Kidney glomerular epithelial cell (primary cell): ENCODE measurements around the gene IFI44.

Experiments
- DNase-seq: peaks from one replicate; lab custom pipeline; 2025; lab: John Stamatoyannopoulos, UW

The IFI44 gene

GRCh38 chr1:78652019-78652560 lies 2.5 kb downstream of the IFI44 start:
- no peak for DNase-seq

DNA sequence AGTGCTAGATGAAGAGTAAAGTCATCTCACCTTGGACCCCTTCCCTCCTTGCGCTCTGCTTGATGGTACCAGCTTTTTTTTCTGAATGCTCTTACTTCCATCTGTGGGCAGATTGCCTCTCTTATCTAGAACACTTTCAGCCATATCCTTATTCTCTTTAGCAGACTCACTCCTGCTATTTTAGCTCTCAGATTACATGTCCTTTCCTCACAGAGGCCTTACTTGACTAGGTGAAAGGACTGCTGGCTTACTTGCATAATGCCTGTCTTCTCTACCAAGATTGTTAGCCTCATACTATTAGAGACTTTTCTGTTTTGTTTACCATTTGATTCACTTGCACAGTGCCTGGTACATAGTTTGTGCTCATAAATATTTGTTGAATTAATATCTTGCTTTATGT lies 9.3 kb downstream of the IFI44 start:
- DNase-seq = no peak

- DNase-seq = no peak
Observed at GRCh38 chr1:78663923-78664322, 14.3 kb downstream of the IFI44 start.

DNA sequence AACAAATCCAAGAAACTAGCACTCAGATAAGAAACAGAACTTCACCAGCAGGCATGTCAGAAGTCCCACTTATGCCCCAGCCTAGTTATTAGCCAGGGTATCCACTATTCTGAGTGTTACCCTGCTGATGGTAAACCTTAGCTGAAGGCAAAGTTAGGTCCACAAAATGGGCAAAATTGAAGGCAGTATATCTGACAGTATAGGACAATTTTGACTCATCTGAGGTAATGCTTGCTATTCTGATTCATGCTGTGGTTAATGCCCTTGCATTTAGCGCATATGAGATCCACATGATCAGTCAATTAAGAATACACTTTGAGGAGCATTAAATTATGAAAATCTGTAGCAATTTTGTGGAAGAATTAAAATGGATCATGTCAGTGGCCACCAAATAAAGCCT lies 15.1 kb downstream of the IFI44 start:
- no peak for DNase-seq

DNA sequence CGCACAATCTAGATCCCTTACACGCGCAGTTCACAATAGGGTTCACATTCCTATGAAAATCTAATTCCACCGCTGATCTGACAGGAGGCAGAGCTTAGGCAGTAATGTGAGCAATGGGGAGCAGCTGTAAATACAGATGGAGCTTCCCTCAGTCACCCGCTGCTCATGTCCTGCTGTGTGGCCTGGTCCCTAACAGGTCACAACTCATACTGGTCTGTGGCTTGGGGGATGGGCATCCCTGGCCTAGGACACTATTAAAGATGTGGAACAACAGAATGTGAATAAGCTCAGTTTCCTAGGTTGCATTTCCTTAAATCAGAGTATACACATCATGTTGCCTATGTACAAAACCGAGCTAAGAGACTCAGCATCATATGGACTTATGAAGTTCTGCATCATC lies 16.2 kb downstream of the IFI44 start:
- DNase-seq = no peak

DNA sequence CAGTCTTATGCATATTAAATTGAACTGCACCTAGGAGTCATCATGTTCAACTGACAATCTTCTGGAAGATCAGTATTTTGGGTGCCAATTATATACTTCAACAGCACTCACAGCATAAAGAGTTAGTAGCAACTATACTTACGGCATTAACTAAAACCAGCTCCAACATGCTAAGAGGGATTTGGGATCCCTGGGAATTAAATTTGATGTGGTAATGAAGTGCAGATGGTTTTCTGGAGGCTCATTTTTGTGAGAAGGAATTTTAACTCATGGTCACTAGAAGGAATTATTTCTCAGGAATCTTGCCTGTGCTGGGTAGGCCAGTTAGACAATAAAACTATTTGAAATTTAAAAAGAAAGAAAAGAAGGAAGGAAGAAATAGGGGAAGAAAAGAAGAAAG lies 18.3 kb downstream of the IFI44 start:
- DNase-seq = no peak

DNA sequence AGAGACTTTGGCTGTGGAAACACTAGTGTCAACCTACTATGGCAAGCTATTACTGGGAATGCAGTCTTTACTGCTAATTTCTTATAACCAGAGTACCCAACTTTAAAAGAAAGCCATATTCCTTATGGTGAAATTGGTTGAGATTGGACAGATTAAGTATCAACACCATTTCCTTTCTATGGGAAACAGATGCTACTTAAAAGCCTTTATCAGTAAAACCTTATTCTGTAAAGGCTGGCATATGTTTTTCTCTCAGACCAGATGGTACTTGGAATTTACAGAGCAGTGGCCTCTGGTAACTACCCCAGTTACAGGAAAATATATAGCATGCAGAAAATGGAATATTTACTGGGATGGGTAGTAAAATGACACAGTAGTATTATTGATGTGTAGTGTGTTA lies 18.8 kb downstream of the IFI44 start:
- no peak for DNase-seq

GRCh38 chr1:78672428-78672827 lies 22.8 kb downstream of the IFI44 start:
- DNase-seq = no peak

GRCh38 chr1:78673120-78673519 lies 23.5 kb downstream of the IFI44 start:
- DNase-seq = no peak

DNA sequence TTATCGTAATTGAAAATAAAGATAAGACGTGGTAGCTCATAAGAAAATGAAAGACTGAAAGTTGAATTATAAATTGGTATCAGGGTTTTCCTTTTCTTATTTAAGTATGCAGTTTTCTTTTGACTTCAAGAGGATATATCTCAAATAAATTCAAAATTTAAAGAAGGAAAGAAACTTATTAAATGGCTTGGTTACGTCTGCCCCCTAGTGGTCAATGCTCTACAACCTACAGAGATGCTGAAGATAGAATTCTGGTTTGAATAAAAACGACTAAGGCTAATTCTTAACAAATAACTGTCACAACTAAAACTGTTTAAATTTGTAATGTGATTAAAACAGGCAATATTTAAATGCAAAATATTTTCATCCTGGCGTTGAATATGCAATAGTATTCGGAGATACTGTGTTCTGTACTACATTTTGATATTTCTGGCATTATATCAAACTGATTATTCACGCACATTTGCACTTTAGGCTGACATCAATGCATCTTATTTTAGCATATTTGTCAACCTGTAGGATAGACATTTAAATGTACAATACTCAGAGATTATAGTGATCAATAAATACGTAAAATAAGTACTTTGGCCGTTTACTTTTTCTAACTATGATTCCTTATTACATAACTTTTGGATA lies 26.8 kb downstream of the IFI44 start:
- DNase-seq = peak; percentile 51

DNA sequence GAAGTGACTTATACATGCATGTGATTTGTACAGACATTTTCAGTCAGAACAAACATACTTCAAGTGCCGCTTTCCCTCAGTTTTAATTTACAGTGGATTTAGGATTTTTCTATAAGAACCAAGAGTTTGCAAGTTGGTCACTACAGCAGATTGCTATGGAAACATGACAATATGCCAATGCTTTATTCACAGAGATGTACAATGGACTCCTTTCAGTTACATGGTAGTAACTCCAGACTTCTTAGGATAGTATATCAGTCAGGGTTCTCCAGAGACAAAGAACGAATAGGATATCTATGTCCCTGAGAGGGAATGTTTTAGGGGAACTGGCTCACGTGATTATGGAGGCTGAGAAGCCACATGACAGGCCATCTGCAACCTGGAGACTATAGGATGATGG lies 27.4 kb downstream of the IFI44 start:
- no peak for DNase-seq

- DNase-seq = no peak
Observed at GRCh38 chr1:78677788-78678187, 28.2 kb downstream of the IFI44 start.

GRCh38 chr1:78678324-78678723 lies 28.7 kb downstream of the IFI44 start:
- DNase-seq = no peak

DNA sequence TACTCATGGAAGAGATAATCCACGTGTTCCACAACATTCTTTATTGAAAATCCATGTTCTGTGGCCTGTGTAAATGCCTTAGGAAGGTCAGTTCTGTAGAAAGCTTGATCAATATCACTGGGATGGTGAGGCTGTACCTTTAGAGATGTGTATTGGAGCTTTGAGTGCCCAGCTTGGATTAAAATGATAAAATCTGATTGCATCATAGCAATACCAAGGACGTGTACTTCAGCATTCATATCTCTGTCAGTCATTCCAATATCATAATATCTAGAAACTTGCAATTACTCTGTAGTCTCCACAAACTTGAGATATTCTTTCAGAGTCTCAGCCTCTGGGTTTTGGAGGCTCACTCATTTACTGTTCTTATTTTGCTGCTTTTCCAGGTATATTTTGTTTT lies 31.6 kb downstream of the IFI44 start:
- DNase-seq = no peak

- no peak for DNase-seq
Observed at GRCh38 chr1:78682496-78682895, 32.9 kb downstream of the IFI44 start.

DNA sequence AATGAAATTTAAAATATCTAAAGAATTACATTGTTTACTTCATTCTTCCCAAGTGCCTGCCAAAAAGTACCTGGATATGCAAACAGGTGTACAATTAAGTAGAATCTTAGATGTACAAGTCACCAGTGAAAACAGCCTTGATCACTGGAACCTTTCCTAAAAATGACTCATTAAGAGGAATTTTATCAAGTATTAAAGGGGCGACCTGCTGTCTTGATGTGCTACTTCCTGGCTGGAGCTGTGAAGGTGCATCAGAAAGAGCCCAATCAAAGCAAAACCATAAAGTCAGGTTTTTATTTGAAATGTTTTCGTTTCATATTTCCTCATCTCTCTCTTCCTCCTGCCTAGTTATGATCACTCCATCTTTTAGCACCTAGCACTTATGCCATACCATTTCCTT lies 33.4 kb downstream of the IFI44 start:
- no peak for DNase-seq

DNA sequence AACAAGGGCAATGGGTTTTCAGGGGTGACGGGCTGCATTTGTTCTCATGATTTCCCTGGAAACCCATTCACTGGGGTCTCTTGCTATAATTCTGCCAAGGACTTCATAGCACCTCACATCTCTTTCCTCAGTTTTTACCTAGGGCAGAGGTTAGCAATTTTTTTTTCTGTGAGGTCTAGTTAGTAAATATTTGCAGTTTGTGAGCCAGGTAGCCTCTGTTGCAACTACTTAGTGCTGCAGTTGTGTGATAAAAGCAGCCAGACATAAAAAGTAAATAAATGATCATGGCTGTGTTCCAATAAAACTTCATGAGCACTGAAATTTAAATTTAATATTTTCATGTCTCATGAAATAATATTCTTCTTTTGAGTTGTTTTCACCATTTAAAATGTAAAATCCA lies 37.7 kb downstream of the IFI44 start:
- no peak for DNase-seq

- DNase-seq = no peak
Observed at GRCh38 chr1:78687914-78688313, 38.3 kb downstream of the IFI44 start.

GRCh38 chr1:78688697-78689096 lies 39.1 kb downstream of the IFI44 start:
- peak; percentile 34 for DNase-seq

- peak; percentile 45 for DNase-seq
Observed at GRCh38 chr1:78690516-78690915, 40.9 kb downstream of the IFI44 start.

DNA sequence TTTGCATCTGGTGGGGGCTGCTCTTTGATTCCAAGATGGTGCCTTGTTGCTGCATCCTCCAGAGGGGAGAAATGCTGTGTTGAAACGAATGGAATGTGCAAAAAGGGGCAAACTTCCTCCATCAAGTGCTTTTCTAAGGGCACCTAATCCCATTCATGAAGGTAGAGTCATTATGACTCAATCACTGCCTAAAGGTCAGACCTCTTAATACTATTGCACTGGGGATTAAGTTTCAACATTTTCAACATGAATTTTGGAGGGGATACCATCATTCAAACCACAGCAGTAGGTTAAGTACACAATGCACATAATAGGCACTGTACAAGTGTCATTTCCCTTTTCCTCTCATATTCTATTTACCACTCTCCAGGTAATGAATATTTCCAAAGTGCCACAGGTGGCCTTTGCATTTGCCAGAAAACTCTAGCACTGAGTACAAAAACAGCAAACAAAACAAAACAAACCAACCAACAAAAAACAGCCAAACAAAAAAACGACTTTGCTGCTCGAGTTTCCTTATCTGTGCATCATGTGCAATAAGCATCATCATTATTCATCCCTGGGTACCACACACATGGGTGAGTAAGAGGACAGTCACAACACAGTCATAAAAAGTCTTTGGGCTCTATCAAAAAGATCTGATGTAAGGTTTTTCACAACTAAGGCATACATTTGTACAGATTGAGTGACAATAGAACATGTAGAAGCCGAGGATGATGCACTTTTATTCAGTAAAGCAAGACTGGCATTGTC lies 42.5 kb downstream of the IFI44 start:
- no peak for DNase-seq

DNA sequence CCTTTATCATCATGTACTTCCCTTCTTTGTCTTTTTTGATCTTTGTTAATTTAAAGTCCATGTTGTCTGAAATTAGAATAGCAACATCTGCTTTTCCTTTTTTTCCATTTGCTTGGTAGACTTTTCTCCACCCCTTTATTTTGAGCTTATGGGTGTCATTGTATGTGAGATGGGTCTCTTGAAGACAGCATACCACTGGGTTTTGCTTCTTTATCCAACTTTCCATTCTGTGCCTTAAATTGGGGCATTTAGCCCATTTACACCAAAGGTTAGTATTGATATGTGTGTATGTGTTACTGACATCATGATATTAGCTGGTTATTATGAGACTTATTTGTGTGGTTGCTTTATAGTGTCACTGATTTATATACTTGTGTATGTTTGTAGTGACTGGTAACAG lies 50.2 kb downstream of the IFI44 start:
- no peak for DNase-seq

DNA sequence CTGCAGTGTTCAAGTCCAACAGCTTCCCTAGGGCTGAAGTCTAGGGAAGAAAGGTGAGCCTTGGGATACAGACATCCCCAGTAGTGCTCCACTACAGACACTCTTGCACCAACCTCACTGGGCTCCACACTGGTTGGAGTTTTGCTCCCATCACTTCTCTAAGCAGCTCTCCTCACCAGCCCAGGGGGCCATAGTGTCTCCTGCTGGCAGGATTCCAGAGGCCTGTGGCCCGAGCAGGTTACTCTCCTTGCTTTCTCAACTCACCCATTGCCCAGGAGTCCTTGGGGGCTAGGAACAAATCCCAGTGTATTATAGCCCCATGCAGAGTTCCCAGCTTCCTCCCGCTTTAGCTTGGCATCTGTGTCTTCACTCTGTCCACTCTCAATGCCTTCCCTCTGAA lies 52.8 kb downstream of the IFI44 start:
- DNase-seq = no peak

DNA sequence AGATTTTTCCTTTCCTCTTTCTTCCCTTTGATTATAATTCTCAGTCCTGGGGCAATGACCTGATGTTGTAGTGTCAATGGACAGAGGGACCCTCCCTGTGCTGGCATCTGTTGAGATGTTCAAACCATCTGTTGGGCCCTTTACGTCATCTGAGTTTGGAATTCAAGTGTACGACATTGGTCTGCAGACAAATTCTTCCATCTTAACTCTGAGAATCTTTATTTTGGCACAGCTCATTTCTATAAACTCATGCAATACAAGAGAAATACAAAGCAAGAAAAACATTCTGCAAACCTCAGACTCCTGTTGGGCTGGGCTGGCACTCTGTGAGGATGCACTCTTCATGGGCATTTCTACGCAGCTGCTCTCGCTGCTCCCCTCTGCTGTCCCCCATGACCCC lies 54.2 kb downstream of the IFI44 start:
- DNase-seq = no peak
